ENCODE data around the gene SNTA1. TPM values are rescaled to one million over a fixed set of nuclear protein-coding genes. Genes with fewer than 3 reads are reported as not detected.
A peak's percentile ranks its signal among the peaks of the same experiment; 100 is the strongest.

The SNTA1 gene
- total RNA-seq, 1 experiment from 2014 or later, result 9.9 TPM

GRCh38 chr20:33477386-33478234 lies 34.0 kb upstream of the SNTA1 start:
- Histone ChIP-seq H3K27ac (ENCODE audit: insufficient read length, low read depth, low read length) (no peak overlapping the region), H3K4me1 (ENCODE audit: insufficient read depth, low read length) (no peaks in the 10 kb centered on the region; the same call in 1 of the 2 replicates), H3K4ac (ENCODE audit: low read depth, low read length) (no peak overlapping the region), H2AFZ (ENCODE audit: low read length) (no peak overlapping the region), H3K18ac (ENCODE audit: insufficient read length, low read depth, low read length) (no peak overlapping the region), H3K9me3 (ENCODE audit: control insufficient read depth, low read depth, low read length) (no peaks in the 10 kb centered on the region), H2BK5ac (ENCODE audit: insufficient read length, low read length) (no peak overlapping the region), H3K23ac (ENCODE audit: insufficient read length, low read depth, low read length) (no peak overlapping the region), H2AK5ac (ENCODE audit: insufficient read length, low read length) (no peak overlapping the region), H2BK15ac (ENCODE audit: low read depth, low read length) (no peak overlapping the region), H3K23me2 (ENCODE audit: insufficient read length, low read depth, low read length, poor library complexity, severe bottlenecking) (no peaks in the 10 kb centered on the region), H4K8ac (replicated peaks; ENCODE audit: insufficient read length, low read depth, low read length) (no peak overlapping the region), H2BK120ac (ENCODE audit: low read depth, low read length, poor library complexity, severe bottlenecking) (no peak overlapping the region), H2BK12ac (ENCODE audit: insufficient read length, low read depth, low read length) (no peak overlapping the region), H3K56ac (ENCODE audit: insufficient read length, low read depth, low read length) (no peak overlapping the region), H3K9ac (ENCODE audit: extremely low read depth, insufficient read length, low read length) (no peak overlapping the region), H4K5ac (ENCODE audit: insufficient read length, low read depth, low read length) (no peak overlapping the region), H3K14ac (ENCODE audit: insufficient read depth, low read length) (peak overlapping the region; percentile 28), H3K4me2 (ENCODE audit: insufficient read depth, insufficient read length, low read length) (no peak overlapping the region), H2BK20ac (ENCODE audit: low read depth, low read length, poor library complexity, severe bottlenecking) (no peak overlapping the region), H4K91ac (ENCODE audit: insufficient read length, low read depth, low read length) (no peak overlapping the region), H3T11ph (ENCODE audit: low read length) (no peak overlapping the region), H3K79me1 (ENCODE audit: insufficient read depth, low read depth, low read length, poor library complexity, severe bottlenecking) (no peaks in the 10 kb centered on the region), H3K27me3 (ENCODE audit: insufficient read depth, low read length) (no peaks in the 10 kb centered on the region), H4K20me1 (ENCODE audit: control insufficient read depth, insufficient read depth, insufficient read length) (no peaks in the 10 kb centered on the region), H3K79me2 (ENCODE audit: insufficient read depth, low read length) (no peaks in the 10 kb centered on the region)
- no peak for TF ChIP-seq CTCF (conservative IDR thresholded peaks at IDR 0.05)
- H3K4me3 Mint-ChIP-seq, result no peak overlapping the region; a peak in 1 of 5 replicates
- H3K27me3 Mint-ChIP-seq (ENCODE audit: low read depth), result peaks cover 2% of the 10 kb centered on the region; the same call in 1 of the 2 replicates
- peak; percentile 85 for DNase-seq
- H3K9me3 Mint-ChIP-seq, result no peaks in the 10 kb centered on the region
- peak overlapping the region; percentile 17 to 98 (median 66); a peak in 4 of 7 replicates for H3K27ac Mint-ChIP-seq
- H3K4me1 Mint-ChIP-seq, result peaks cover 45 to 48% of the 10 kb centered on the region in 2 experiments
- no peaks in the 10 kb centered on the region; a peak in 1 of 7 replicates for H3K36me3 Mint-ChIP-seq (ENCODE audit: insufficient read depth in 1 of 3, low read depth in 3 of 3)
- no CpG with 5 or more reads among the region's 7 CpGs for WGBS (ENCODE audit: extremely low coverage, insufficient read length, low lambda C conversion rate)

All from H9 (cell line).